Suprapubic skin (tissue), 4 donors: ENCODE data around the gene NFKB2. TPM values are rescaled to one million over a fixed set of nuclear protein-coding genes. Genes with fewer than 3 reads are reported as not detected.

ENCODE experiments used
- DNase-seq, 2 donors: peaks; one replicate each; pipeline ENCODE4 v3.0.0-alpha.2; 2019; ENCODE audit warnings: low spot score in 2 of 2
- H3K27ac ChIP-seq: fragments of 200-600 bp; sonication (generic); one replicate; pipeline ENCODE4 v1.5.1; 2019
- H3K27me3 ChIP-seq: fragments of 200-600 bp; sonication (generic); one replicate; pipeline ENCODE4 v1.5.1; 2019
- H3K36me3 ChIP-seq: fragments of 200-600 bp; sonication (generic); one replicate; pipeline ENCODE4 v1.5.1; 2019
- H3K4me1 ChIP-seq: fragments of 200-600 bp; sonication (generic); one replicate; pipeline ENCODE4 v1.5.1; 2019
- H3K4me3 ChIP-seq: fragments of 200-600 bp; sonication (generic); one replicate; pipeline ENCODE4 v1.5.1; 2019; ENCODE audit warnings: mild to moderate bottlenecking
- H3K9me3 ChIP-seq: fragments of 200-600 bp; sonication (generic); one replicate; pipeline ENCODE4 v1.5.1; 2019
- CTCF ChIP-seq, 2 donors: fragments of 200-600 bp in 1 of 2; fragments of 450-650 bp in 1 of 2; sonication (generic) in 1 of 2; IDR thresholded peaks; one replicate each; pipeline ENCODE4 v1.5.1; 2016 to 2019; ENCODE audit warnings: antibody characterized with exemption in 2 of 2, mild to moderate bottlenecking in 1 of 2, moderate library complexity in 1 of 2
- EP300 ChIP-seq: sonication (generic); formaldehyde crosslinking; IDR thresholded peaks from one replicate; pipeline ENCODE4 v1.6.1; 2017; ENCODE audit warnings: antibody characterized with exemption
- POLR2A ChIP-seq, 2 donors: fragments of 450-650 bp; IDR thresholded peaks; one replicate each; pipeline ENCODE4 v1.6.1; 2017; ENCODE audit warnings: antibody characterized with exemption in 2 of 2, mild to moderate bottlenecking in 2 of 2, moderate library complexity in 2 of 2
- POLR2AphosphoS5 ChIP-seq, 3 donors: sonication (generic); formaldehyde crosslinking; IDR thresholded peaks; one replicate each; pipeline ENCODE4 v1.6.1; 2017; ENCODE audit warnings: antibody characterized with exemption in 3 of 3
- WGBS: methylation state at CpG from one replicate; pipeline ENCODE4 v1.1.5; 2018; 5-methylcytosine and 5-hydroxymethylcytosine counted together
- total RNA-seq, 4 donors: library from RNA; depleted of rRNA; stranded (reverse); fragments of >200 nt; gene quantifications; one replicate each; pipeline ENCODE4 v1.1.0, GENCODE V29; 2016

NFKB2 gene
- total RNA-seq, 4 donors from 2014 or later = 14.4 to 18.5 (median 16.0) TPM

GRCh38 chr10:102401342-102401654 is 5.8 kb downstream of the NFKB2 start:
- Histone ChIP-seq H3K9me3 (no peaks in the 10 kb centered on the region), H3K4me1 (peaks cover 52% of the 10 kb centered on the region), H3K27me3 (no peaks in the 10 kb centered on the region), H3K4me3 (no peak overlapping the region), H3K27ac (no peak overlapping the region), H3K36me3 (peaks cover 21% of the 10 kb centered on the region)
- no peak for DNase-seq
- TF ChIP-seq CTCF (IDR thresholded peaks at IDR 0.05) = no peak
- WGBS = 73% methylated on average over 8 of the region's 8 CpGs

GRCh38 chr10:102401735-102402511 is 6.4 kb downstream of the NFKB2 start:
- no peaks in the 10 kb centered on the region for H3K27me3 ChIP-seq
- H3K36me3 ChIP-seq = peaks cover 21% of the 10 kb centered on the region
- no peak for TF ChIP-seq CTCF (IDR thresholded peaks at IDR 0.05)
- no peak for TF ChIP-seq POLR2A (IDR thresholded peaks at IDR 0.05)
- TF ChIP-seq EP300 = no peak
- no peak for TF ChIP-seq POLR2AphosphoS5 (IDR thresholded peaks at IDR 0.05)
- H3K4me3 ChIP-seq = no peak overlapping the region
- H3K4me1 ChIP-seq = peaks cover 46% of the 10 kb centered on the region
- H3K27ac ChIP-seq = no peak overlapping the region
- WGBS = 62% methylated on average over 16 of the region's 18 CpGs
- peak in 1 of 2 donors; percentile 65 for DNase-seq
- H3K9me3 ChIP-seq = no peaks in the 10 kb centered on the region

- TF ChIP-seq POLR2AphosphoS5 (IDR thresholded peaks at IDR 0.05) (no peak), CTCF (IDR thresholded peaks at IDR 0.05) (no peak), EP300 (no peak), POLR2A (IDR thresholded peaks at IDR 0.05) (no peak)
- H3K27ac ChIP-seq = no peak overlapping the region
- H3K36me3 ChIP-seq = peaks cover 21% of the 10 kb centered on the region
- no peaks in the 10 kb centered on the region for H3K27me3 ChIP-seq
- H3K9me3 ChIP-seq = no peaks in the 10 kb centered on the region
- H3K4me1 ChIP-seq = peaks cover 40% of the 10 kb centered on the region
- WGBS = 83% methylated on average over 3 of the region's 5 CpGs
- H3K4me3 ChIP-seq = no peak overlapping the region
- DNase-seq = no peak
These were observed 7.0 kb downstream of the NFKB2 start for GRCh38 chr10:102402512-102402896.

- WGBS = 87% methylated on average over 5 of the region's 13 CpGs
- H3K27me3 ChIP-seq = peaks cover 6% of the 10 kb centered on the region
- H3K4me3 ChIP-seq = no peak overlapping the region
- peaks cover 21% of the 10 kb centered on the region for H3K36me3 ChIP-seq
- no peak overlapping the region for H3K27ac ChIP-seq
- no peaks in the 10 kb centered on the region for H3K9me3 ChIP-seq
- TF ChIP-seq POLR2AphosphoS5 (IDR thresholded peaks at IDR 0.05) (no peak), POLR2A (IDR thresholded peaks at IDR 0.05) (no peak), CTCF (IDR thresholded peaks at IDR 0.05) (no peak), EP300 (no peak)
- peaks cover 37% of the 10 kb centered on the region for H3K4me1 ChIP-seq
- no peak for DNase-seq
These were observed 7.6 kb downstream of the NFKB2 start for GRCh38 chr10:102403115-102403514.

- no peak for DNase-seq
- no peak for TF ChIP-seq EP300
- no peak for TF ChIP-seq POLR2AphosphoS5 (IDR thresholded peaks at IDR 0.05)
- no peak for TF ChIP-seq POLR2A (IDR thresholded peaks at IDR 0.05)
- no peak for TF ChIP-seq CTCF (IDR thresholded peaks at IDR 0.05)
- Histone ChIP-seq H3K4me3 (no peak overlapping the region), H3K9me3 (no peaks in the 10 kb centered on the region), H3K36me3 (peaks cover 21% of the 10 kb centered on the region), H3K4me1 (peaks cover 34% of the 10 kb centered on the region), H3K27me3 (peaks cover 19% of the 10 kb centered on the region), H3K27ac (no peak overlapping the region)
- WGBS = 82% methylated on average over 16 of the region's 17 CpGs
These were observed 9.0 kb downstream of the NFKB2 start for GRCh38 chr10:102404361-102405107.
